ENCODE measurements around the gene TRIM10. TPM values are rescaled to one million over a fixed set of nuclear protein-coding genes. Genes with fewer than 3 reads are reported as not detected.

TRIM10 gene
- total RNA-seq, 1 experiment from 2014 or later, result not detected

- POLR2A ChIA-PET, result interaction anchor here (0.6 to 5.6 kb wide), 17 partner anchors 9 to 354 kb away, joined by 3 to 83 read pairs (median 4); partner anchors contain the start of genes POLR1H, PPP1R11, RNF39 and TRIM31
- no peaks in the 10 kb centered on the region for H3K36me3 Mint-ChIP-seq (ENCODE audit: insufficient read depth, unreplicated experiment)
- no TSS peak for BruUV-seq (replicated peaks)
- peak; percentile 85 for TF ChIP-seq CTCF (IDR thresholded peaks at IDR 0.05; ENCODE audit: unreplicated experiment)
- no peaks in the 10 kb centered on the region for H3K9me3 Mint-ChIP-seq (ENCODE audit: unreplicated experiment)
- peak overlapping the region; percentile 84 for H3K27ac Mint-ChIP-seq (ENCODE audit: low read depth, unreplicated experiment)
- peak; percentile 91 for DNase-seq (ENCODE audit: unreplicated experiment)
- intact Hi-C loops (cut with micrococcal nuclease), result loop anchor here (1.0 to 2.0 kb wide), 5 partner anchors 28 to 224 kb away; partner anchors contain the start of genes PPP1R11, TRIM26 and TRIM39
- peaks cover 35% of the 10 kb centered on the region for H3K4me1 Mint-ChIP-seq (ENCODE audit: insufficient read depth, unreplicated experiment)
- CTCF ChIA-PET, result interaction anchor here (0.6 to 5.2 kb wide), 31 partner anchors 9 to 255 kb away, joined by 3 to 153 read pairs (median 5); partner anchors contain the start of genes PPP1R11, TRIM10 and TRIM31
- H3K4me3 Mint-ChIP-seq (ENCODE audit: unreplicated experiment), result peak overlapping the region; percentile 70
- peaks cover 7% of the 10 kb centered on the region for H3K27me3 Mint-ChIP-seq (ENCODE audit: insufficient read depth, unreplicated experiment)
Observed at GRCh38 chr6:30102970-30103871, 57.8 kb downstream of the TRIM10 start.

- Mint-ChIP-seq H3K4me3 (ENCODE audit: unreplicated experiment) (peak overlapping the region; percentile 70), H3K27me3 (ENCODE audit: insufficient read depth, unreplicated experiment) (peaks cover 15% of the 10 kb centered on the region), H3K36me3 (ENCODE audit: insufficient read depth, unreplicated experiment) (no peaks in the 10 kb centered on the region), H3K4me1 (ENCODE audit: insufficient read depth, unreplicated experiment) (peaks cover 36% of the 10 kb centered on the region), H3K27ac (ENCODE audit: low read depth, unreplicated experiment) (peak overlapping the region; percentile 84), H3K9me3 (ENCODE audit: unreplicated experiment) (no peaks in the 10 kb centered on the region)
- CTCF ChIA-PET, result interaction anchor here (0.7 to 5.2 kb wide), 14 partner anchors 10 to 68 kb away, joined by 3 to 153 read pairs (median 6); partner anchors contain the start of genes TRIM10 and TRIM31
- intact Hi-C loops (cut with micrococcal nuclease), result loop anchor here (2.0 kb wide), 3 partner anchors 36 to 224 kb away; partner anchors contain the start of genes PPP1R11, TRIM26 and TRIM39
- TF ChIP-seq CTCF (IDR thresholded peaks at IDR 0.05; ENCODE audit: unreplicated experiment), result no peak
- BruUV-seq (replicated peaks), result TSS peak; percentile 61
- peak; percentile 91 for DNase-seq (ENCODE audit: unreplicated experiment)
- POLR2A ChIA-PET, result interaction anchor here (0.6 to 5.6 kb wide), 28 partner anchors 10 to 453 kb away, joined by 3 to 83 read pairs (median 7); partner anchors contain the start of genes POLR1H, PPP1R11, RNF39 and TRIM26
Observed at GRCh38 chr6:30102414-30102969, 58.5 kb downstream of the TRIM10 start.

Other genes starting within 250 kb of the TRIM10 start
- 139 and 217 TPM in 2 replicates for gene HLA-A, start 218.7 kb downstream of the TRIM10 start, total RNA-seq (2022)
- gene POLR1H, start 99.9 kb downstream of the TRIM10 start, total RNA-seq (2022), result 60.9 and 68.3 TPM in 2 replicates
- 60.1 and 82.2 TPM in 2 replicates for gene PPP1R11, start 94.0 kb downstream of the TRIM10 start, total RNA-seq (2022)
- 2.3 and 3.6 TPM in 2 replicates for gene RNF39, start 85.4 kb downstream of the TRIM10 start, total RNA-seq (2022)
- not detected in 2 replicates for gene TRIM31, start 48.1 kb downstream of the TRIM10 start, total RNA-seq (2022)
- gene TRIM40, start 25.1 kb downstream of the TRIM10 start, total RNA-seq (2022), result not detected in 2 replicates
- gene TRIM15, start 2.3 kb upstream of the TRIM10 start, total RNA-seq (2022), result 0.79 TPM in 1 of 2 replicates, not detected in the other
- gene TRIM26, start 52.2 kb upstream of the TRIM10 start, total RNA-seq (2022), result 48.6 and 60.6 TPM in 2 replicates
- gene TRIM39, start 165.7 kb upstream of the TRIM10 start, total RNA-seq (2022), result 14.7 and 18.6 TPM in 2 replicates
- gene RPP21, start 183.9 kb upstream of the TRIM10 start, total RNA-seq (2022), result 63.0 and 74.1 TPM in 2 replicates

Measured in MCF 10A (cell line).